ENCODE results near the gene PNKD. TPM values are rescaled to one million over a fixed set of nuclear protein-coding genes. Genes with fewer than 3 reads are reported as not detected.

PNKD gene
- total and polyA plus RNA-seq, 2 of the 8 experiments (the other 6 are each of a cell fraction or from before 2014, with no cell fraction given) = 43.9 to 65.4 TPM

- Histone ChIP-seq H3K18ac (ENCODE audit: extremely low read depth, low read length) (no peak overlapping the region), H3K4me1 (replicated peaks in 1 of 4; ENCODE audit: control insufficient read depth in 3 of 4, insufficient read depth in 4 of 4, low read length in 3 of 4) (peaks cover 3 to 22% (median 15%) of the 10 kb centered on the region in 4 experiments), H2BK120ac (replicated peaks; ENCODE audit: low read depth, low read length) (no peak overlapping the region), H4K20me1 (replicated peaks in 1 of 2; ENCODE audit: control insufficient read depth in 1 of 2, insufficient read depth in 2 of 2, low read length in 2 of 2) (peaks cover 0 to 14% of the 10 kb centered on the region in 2 experiments), H2BK12ac (ENCODE audit: low read depth, low read length) (no peak overlapping the region), H3K9me3 (ENCODE audit: insufficient read depth in 2 of 2, low read depth in 1 of 2, low read length in 1 of 2) (no peaks in the 10 kb centered on the region), H3K27me3 (replicated peaks in 1 of 4; ENCODE audit: control insufficient read depth in 3 of 4, extremely low read depth in 1 of 4, insufficient read depth in 3 of 4, low read length in 3 of 4) (no peaks in the 10 kb centered on the region), H3K4me2 (ENCODE audit: insufficient read depth in 1 of 2, low read depth in 2 of 2, low read length in 2 of 2) (no peak overlapping the region), H4K5ac (ENCODE audit: insufficient read length, low read depth, low read length) (no peak overlapping the region), H3K23me2 (ENCODE audit: low read depth, low read length) (no peaks in the 10 kb centered on the region), H2BK15ac (ENCODE audit: low read length) (no peak overlapping the region), H4K91ac (replicated peaks; ENCODE audit: insufficient read length, low read length) (no peak overlapping the region), H3K23ac (ENCODE audit: insufficient read length) (no peak overlapping the region), H3K14ac (ENCODE audit: insufficient read length) (no peak overlapping the region), H3K36me3 (ENCODE audit: control insufficient read depth in 2 of 4, insufficient read depth in 4 of 4, low read length in 3 of 4) (peaks cover 15 to 40% (median 20%) of the 10 kb centered on the region in 4 experiments; a peak in 7 of 8 replicates), H2BK20ac (ENCODE audit: low read length) (no peak overlapping the region), H3K9ac (replicated peaks in 1 of 4; ENCODE audit: extremely low read depth in 1 of 4, low read depth in 3 of 4, low read length in 3 of 4) (no peak overlapping the region), H2AK5ac (ENCODE audit: low read depth, low read length) (no peak overlapping the region), H3K56ac (replicated peaks; ENCODE audit: insufficient read length, low read depth, low read length) (no peak overlapping the region), H4K8ac (ENCODE audit: extremely low read depth, insufficient read depth, low read length) (no peak overlapping the region; the same call in 1 of the 2 replicates), H3K79me1 (ENCODE audit: low read depth, low read length) (no peaks in the 10 kb centered on the region; the same call in 1 of the 2 replicates), H3K4ac (replicated peaks; ENCODE audit: insufficient read length, low read depth, low read length) (no peak overlapping the region), H3K79me2 (ENCODE audit: control insufficient read depth in 1 of 2, insufficient read depth in 2 of 2, low read length in 2 of 2) (no peaks in the 10 kb centered on the region), H2AFZ (ENCODE audit: low read length) (no peak overlapping the region), H2BK5ac (ENCODE audit: low read depth, low read length) (no peak overlapping the region), H3K27ac (ENCODE audit: low read depth, low read length) (no peak overlapping the region), H3K4me3 (ENCODE audit: extremely low read depth in 1 of 4, insufficient read depth in 2 of 4, low read depth in 3 of 4, low read length in 4 of 4) (no peak overlapping the region)
- FAIRE-seq (no peak), DNase-seq (ENCODE audit: low read depth in 1 of 2, low spot score in 2 of 2) (no peak)
- ChIA-PET CTCF (ENCODE audit: partially characterized antibody) (interaction anchor here (0.6 to 9.0 kb wide), 7 partner anchors 11 to 120 kb away, joined by 3 to 81 read pairs (median 4); partner anchors contain the start of genes AAMP and PNKD), POLR2A (ENCODE audit: partially characterized antibody) (interaction anchor here (0.9 to 3.7 kb wide), 5 partner anchors 7 to 305 kb away, joined by 3 to 29 read pairs (median 5); partner anchors contain the start of genes AAMP, PNKD and USP37)
- WGBS, 2 experiments (ENCODE audit: extremely low coverage in 1 of 2, insufficient coverage in 1 of 2, insufficient read length in 1 of 2, insufficient replicate concordance in 2 of 2, low coverage in 1 of 2, low lambda C conversion rate in 2 of 2, missing lambda C conversion rate in 1 of 2) = 92% methylated on average over 38 of the region's 39 CpGs; no CpG with 5 or more reads in 1 of the 2 experiments
- no peak for TF ChIP-seq MAFK (IDR thresholded peaks at IDR 0.05; ENCODE audit: low read depth, low read length)
These were observed 7.4 kb upstream of the PNKD start for GRCh38 chr2:218262631-218263586.
